ENCODE results near the gene KRT32.

The KRT32 gene

DNA sequence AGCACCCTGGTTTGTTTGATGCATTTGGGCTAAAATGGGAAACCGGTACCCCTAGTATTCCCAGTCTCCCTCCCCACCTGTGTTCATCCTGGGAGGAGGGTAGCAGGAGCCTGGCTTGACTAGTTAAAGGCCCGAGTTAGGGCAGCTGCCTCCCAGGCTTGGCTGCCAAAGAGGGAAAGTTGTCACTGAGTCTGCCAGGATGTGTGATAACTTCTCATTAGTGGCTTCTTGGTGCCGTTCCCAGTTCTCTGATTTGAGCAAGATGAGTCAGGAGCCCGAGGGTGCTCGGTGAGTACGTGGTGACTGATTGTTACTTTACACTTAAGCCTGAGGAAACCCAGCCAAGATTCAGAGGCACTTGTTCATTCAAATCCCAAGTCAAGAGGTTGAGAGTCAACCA lies 2.5 kb downstream of the KRT32 start:
- Histone ChIP-seq H3K27me3 (ENCODE audit: control insufficient read depth in 1 of 2, insufficient read depth in 2 of 2, low read length in 2 of 2) (no peaks in the 10 kb centered on the region), H3K9ac (ENCODE audit: low read depth in 1 of 2, low read length in 2 of 2) (no peak overlapping the region), H3K9me3 (ENCODE audit: control insufficient read depth in 1 of 2, low read length in 2 of 2) (no peaks in the 10 kb centered on the region), H3K36me3 (ENCODE audit: control insufficient read depth in 1 of 2, insufficient read depth in 2 of 2, low read length in 2 of 2) (no peaks in the 10 kb centered on the region), H3K27ac (ENCODE audit: low read depth, low read length) (no peak overlapping the region), H3K4me1 (ENCODE audit: control insufficient read depth in 1 of 2, insufficient read depth in 2 of 2, low read length in 2 of 2) (peaks cover 0 to 4% of the 10 kb centered on the region in 2 donors), H3K4me3 (ENCODE audit: low read depth in 1 of 2, low read length in 2 of 2) (no peak overlapping the region)

DNA sequence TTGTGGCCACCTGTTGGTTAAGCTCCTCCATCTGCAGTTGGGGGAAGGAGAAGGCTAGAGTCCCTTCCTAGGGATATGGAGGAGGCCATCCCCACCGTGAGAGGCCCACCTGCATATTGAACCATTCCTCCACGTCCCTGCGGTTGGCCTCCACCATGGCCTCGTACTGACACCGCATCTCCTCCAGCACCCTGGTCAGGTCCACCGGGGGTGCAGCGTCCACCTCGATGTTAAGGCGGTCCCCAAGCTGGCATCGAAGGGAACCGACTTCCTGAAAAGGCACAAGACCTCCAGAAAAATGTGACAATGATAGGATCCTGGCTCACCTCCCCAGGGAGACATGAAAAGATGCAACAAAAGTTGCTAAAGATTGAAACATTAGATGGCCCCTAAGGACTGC lies 3.0 kb downstream of the KRT32 start:
- Histone ChIP-seq H3K9me3 (ENCODE audit: control insufficient read depth in 1 of 2, low read length in 2 of 2) (no peaks in the 10 kb centered on the region), H3K27me3 (ENCODE audit: control insufficient read depth in 1 of 2, insufficient read depth in 2 of 2, low read length in 2 of 2) (no peaks in the 10 kb centered on the region), H3K4me3 (ENCODE audit: low read depth in 1 of 2, low read length in 2 of 2) (no peak overlapping the region), H3K9ac (ENCODE audit: low read depth in 1 of 2, low read length in 2 of 2) (no peak overlapping the region), H3K36me3 (ENCODE audit: control insufficient read depth in 1 of 2, insufficient read depth in 2 of 2, low read length in 2 of 2) (no peaks in the 10 kb centered on the region), H3K27ac (ENCODE audit: low read depth, low read length) (no peak overlapping the region), H3K4me1 (ENCODE audit: control insufficient read depth in 1 of 2, insufficient read depth in 2 of 2, low read length in 2 of 2) (peaks cover 0 to 9% of the 10 kb centered on the region in 2 donors)

DNA sequence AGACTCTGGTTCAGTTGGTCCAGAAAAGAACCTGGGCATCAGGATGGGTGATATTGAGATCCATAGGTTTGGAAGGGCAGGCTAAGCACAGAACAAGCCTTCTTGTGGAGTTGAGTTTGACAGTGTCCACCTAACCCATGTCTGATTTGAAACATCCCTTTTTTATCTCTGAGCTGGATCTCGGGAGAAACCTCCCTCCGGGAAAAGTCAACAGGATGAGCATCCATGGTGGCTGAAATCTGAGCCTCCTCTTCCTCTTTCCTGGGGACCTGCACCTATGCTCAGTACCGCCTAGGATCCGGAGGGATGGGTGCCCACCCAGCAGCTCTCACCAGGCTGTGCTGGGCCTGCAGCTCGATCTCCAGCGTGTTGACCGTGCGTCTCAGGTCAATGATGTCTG lies 3.4 kb downstream of the KRT32 start:
- Histone ChIP-seq H3K27me3 (ENCODE audit: control insufficient read depth in 1 of 2, insufficient read depth in 2 of 2, low read length in 2 of 2) (no peaks in the 10 kb centered on the region), H3K4me3 (ENCODE audit: low read depth in 1 of 2, low read length in 2 of 2) (no peak overlapping the region), H3K9me3 (ENCODE audit: control insufficient read depth in 1 of 2, low read length in 2 of 2) (no peaks in the 10 kb centered on the region), H3K4me1 (ENCODE audit: control insufficient read depth in 1 of 2, insufficient read depth in 2 of 2, low read length in 2 of 2) (peaks cover 0 to 9% of the 10 kb centered on the region in 2 donors), H3K36me3 (ENCODE audit: control insufficient read depth in 1 of 2, insufficient read depth in 2 of 2, low read length in 2 of 2) (no peaks in the 10 kb centered on the region), H3K27ac (ENCODE audit: low read depth, low read length) (no peak overlapping the region), H3K9ac (ENCODE audit: low read depth in 1 of 2, low read length in 2 of 2) (no peak overlapping the region)

DNA sequence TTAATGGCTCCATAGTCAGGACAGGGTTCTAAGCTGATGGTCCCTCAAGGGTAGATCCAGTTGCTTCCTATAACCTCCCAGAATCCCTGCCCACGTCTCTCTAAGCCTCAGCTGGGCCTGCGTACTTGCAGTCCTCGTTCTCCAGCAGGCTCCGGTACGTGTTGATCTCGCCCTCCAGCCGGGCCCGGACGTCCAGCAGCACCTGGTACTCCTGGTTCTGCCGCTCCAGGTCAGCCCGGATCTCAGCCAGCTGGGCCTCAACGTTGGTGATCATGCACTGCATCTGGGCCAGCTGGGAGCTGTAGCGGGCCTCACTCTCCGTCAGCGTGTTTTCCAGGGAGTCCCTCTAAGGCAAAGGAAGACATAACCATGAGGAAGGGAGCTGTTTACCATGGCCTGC lies 4.5 kb downstream of the KRT32 start:
- no peaks in the 10 kb centered on the region for H3K9me3 ChIP-seq (ENCODE audit: control insufficient read depth in 1 of 2, low read length in 2 of 2)
- H3K27me3 ChIP-seq (ENCODE audit: control insufficient read depth in 1 of 2, insufficient read depth in 2 of 2, low read length in 2 of 2) = peaks cover 0 to 5% of the 10 kb centered on the region in 2 donors
- H3K4me3 ChIP-seq (ENCODE audit: low read depth in 1 of 2, low read length in 2 of 2) = no peak overlapping the region
- no peak overlapping the region for H3K27ac ChIP-seq (ENCODE audit: low read depth, low read length)
- H3K36me3 ChIP-seq (ENCODE audit: control insufficient read depth in 1 of 2, insufficient read depth in 2 of 2, low read length in 2 of 2) = no peaks in the 10 kb centered on the region
- H3K4me1 ChIP-seq (ENCODE audit: control insufficient read depth in 1 of 2, insufficient read depth in 2 of 2, low read length in 2 of 2) = peaks cover 0 to 9% of the 10 kb centered on the region in 2 donors
- H3K9ac ChIP-seq (ENCODE audit: low read depth in 1 of 2, low read length in 2 of 2) = no peak overlapping the region

DNA sequence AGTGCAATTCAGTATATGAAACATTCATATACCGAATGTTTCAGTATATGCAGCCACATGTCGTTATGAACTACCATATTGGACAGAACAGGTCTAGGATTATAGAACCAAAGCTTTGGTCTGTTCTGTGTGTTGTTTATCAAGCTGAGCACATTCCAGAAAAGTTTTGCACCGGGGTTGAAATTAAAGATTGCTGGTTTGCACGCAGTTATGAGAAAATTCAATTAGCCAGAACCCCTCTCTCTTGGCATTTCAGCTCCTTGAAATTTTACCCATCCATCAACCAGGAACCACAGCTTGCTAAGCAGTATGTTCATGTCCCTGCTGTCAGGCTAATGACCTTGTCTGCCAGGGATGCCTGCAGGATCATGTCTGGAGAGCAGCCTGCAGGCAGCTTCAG lies 9.5 kb downstream of the KRT32 start:
- peaks cover 0 to 9% of the 10 kb centered on the region in 2 donors for H3K4me1 ChIP-seq (ENCODE audit: control insufficient read depth in 1 of 2, insufficient read depth in 2 of 2, low read length in 2 of 2)
- H3K4me3 ChIP-seq (ENCODE audit: low read depth in 1 of 2, low read length in 2 of 2) = no peak overlapping the region
- no peak overlapping the region for H3K9ac ChIP-seq (ENCODE audit: low read depth in 1 of 2, low read length in 2 of 2)
- no peak overlapping the region for H3K27ac ChIP-seq (ENCODE audit: low read depth, low read length)
- peaks cover 0 to 6% of the 10 kb centered on the region in 2 donors for H3K27me3 ChIP-seq (ENCODE audit: control insufficient read depth in 1 of 2, insufficient read depth in 2 of 2, low read length in 2 of 2)
- no peaks in the 10 kb centered on the region for H3K9me3 ChIP-seq (ENCODE audit: control insufficient read depth in 1 of 2, low read length in 2 of 2)
- no peaks in the 10 kb centered on the region for H3K36me3 ChIP-seq (ENCODE audit: control insufficient read depth in 1 of 2, insufficient read depth in 2 of 2, low read length in 2 of 2)

DNA sequence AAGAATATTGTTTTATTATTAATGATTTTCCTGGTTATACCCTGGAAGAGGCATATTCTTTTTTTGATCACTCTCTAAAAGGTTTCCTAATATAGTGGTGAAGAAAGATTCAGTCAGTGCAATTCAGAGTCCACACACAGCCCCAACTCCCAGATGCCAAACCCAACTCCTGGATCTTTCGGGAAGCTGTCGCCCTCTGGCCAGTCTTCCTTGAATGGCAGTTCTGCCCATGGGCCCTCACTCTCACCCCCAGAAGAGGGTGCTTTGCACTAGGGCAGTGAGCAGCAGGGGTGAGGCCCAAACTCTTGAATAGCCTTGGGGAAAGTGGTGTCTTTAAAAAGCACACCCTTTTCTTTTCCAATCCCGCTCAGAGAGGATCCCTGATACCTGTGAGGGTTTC lies 11.0 kb downstream of the KRT32 start:
- no peak overlapping the region for H3K4me3 ChIP-seq (ENCODE audit: low read depth in 1 of 2, low read length in 2 of 2)
- H3K4me1 ChIP-seq (ENCODE audit: control insufficient read depth in 1 of 2, insufficient read depth in 2 of 2, low read length in 2 of 2) = peaks cover 0 to 9% of the 10 kb centered on the region in 2 donors
- peaks cover 0 to 6% of the 10 kb centered on the region in 2 donors for H3K27me3 ChIP-seq (ENCODE audit: control insufficient read depth in 1 of 2, insufficient read depth in 2 of 2, low read length in 2 of 2)
- H3K9me3 ChIP-seq (ENCODE audit: control insufficient read depth in 1 of 2, low read length in 2 of 2) = no peaks in the 10 kb centered on the region
- H3K36me3 ChIP-seq (ENCODE audit: control insufficient read depth in 1 of 2, insufficient read depth in 2 of 2, low read length in 2 of 2) = no peaks in the 10 kb centered on the region
- H3K27ac ChIP-seq (ENCODE audit: low read depth, low read length) = no peak overlapping the region
- no peak overlapping the region for H3K9ac ChIP-seq (ENCODE audit: low read depth in 1 of 2, low read length in 2 of 2)

DNA sequence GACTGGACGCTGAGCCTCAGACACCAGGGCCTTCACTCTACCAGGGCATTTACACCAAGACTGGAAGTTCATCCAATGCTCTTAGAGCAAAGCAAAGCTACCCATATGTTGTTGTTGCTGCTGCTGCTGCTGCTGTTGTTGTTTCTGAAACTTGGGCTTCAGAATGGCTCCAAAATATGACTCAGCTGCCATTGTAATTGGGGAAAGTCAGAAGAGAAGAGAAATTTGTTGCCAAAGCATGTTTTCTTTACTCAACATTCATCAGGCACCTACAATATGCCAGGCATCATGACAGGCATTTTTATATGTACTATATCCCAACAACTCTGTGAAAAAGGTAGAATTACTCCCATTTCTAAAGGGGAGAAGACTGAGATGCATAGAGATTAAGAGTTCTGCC lies 11.9 kb downstream of the KRT32 start:
- peaks cover 0 to 9% of the 10 kb centered on the region in 2 donors for H3K4me1 ChIP-seq (ENCODE audit: control insufficient read depth in 1 of 2, insufficient read depth in 2 of 2, low read length in 2 of 2)
- no peak overlapping the region for H3K9ac ChIP-seq (ENCODE audit: low read depth in 1 of 2, low read length in 2 of 2)
- no peak overlapping the region for H3K4me3 ChIP-seq (ENCODE audit: low read depth in 1 of 2, low read length in 2 of 2)
- H3K9me3 ChIP-seq (ENCODE audit: control insufficient read depth in 1 of 2, low read length in 2 of 2) = no peaks in the 10 kb centered on the region
- H3K36me3 ChIP-seq (ENCODE audit: control insufficient read depth in 1 of 2, insufficient read depth in 2 of 2, low read length in 2 of 2) = no peaks in the 10 kb centered on the region
- peaks cover 0 to 6% of the 10 kb centered on the region in 2 donors for H3K27me3 ChIP-seq (ENCODE audit: control insufficient read depth in 1 of 2, insufficient read depth in 2 of 2, low read length in 2 of 2)
- H3K27ac ChIP-seq (ENCODE audit: low read depth, low read length) = no peak overlapping the region

DNA sequence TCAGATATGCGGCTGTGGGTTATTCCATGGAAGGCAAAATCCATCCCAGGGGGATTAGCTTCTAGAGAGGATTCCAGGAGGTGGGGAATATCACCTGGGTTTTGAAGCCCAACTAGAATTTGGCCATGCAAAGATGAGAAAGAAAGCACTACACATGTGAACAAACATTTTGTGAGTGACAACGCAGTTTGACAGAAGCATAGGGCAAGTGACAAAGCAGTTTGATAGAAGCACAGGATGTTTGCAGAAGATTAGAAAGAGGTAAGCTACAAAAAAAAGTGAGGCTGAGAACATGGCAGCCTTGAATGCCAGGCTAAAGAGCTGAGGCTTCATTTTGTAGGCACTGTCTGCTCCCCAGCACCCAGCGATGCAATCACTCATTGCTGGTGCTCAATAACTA lies 14.1 kb downstream of the KRT32 start:
- peaks cover 0 to 4% of the 10 kb centered on the region in 2 donors for H3K27me3 ChIP-seq (ENCODE audit: control insufficient read depth in 1 of 2, insufficient read depth in 2 of 2, low read length in 2 of 2)
- no peaks in the 10 kb centered on the region for H3K4me1 ChIP-seq (ENCODE audit: control insufficient read depth in 1 of 2, insufficient read depth in 2 of 2, low read length in 2 of 2)
- H3K36me3 ChIP-seq (ENCODE audit: control insufficient read depth in 1 of 2, insufficient read depth in 2 of 2, low read length in 2 of 2) = no peaks in the 10 kb centered on the region
- H3K27ac ChIP-seq (ENCODE audit: low read depth, low read length) = no peak overlapping the region
- H3K4me3 ChIP-seq (ENCODE audit: low read depth in 1 of 2, low read length in 2 of 2) = no peak overlapping the region
- no peak overlapping the region for H3K9ac ChIP-seq (ENCODE audit: low read depth in 1 of 2, low read length in 2 of 2)
- no peaks in the 10 kb centered on the region for H3K9me3 ChIP-seq (ENCODE audit: control insufficient read depth in 1 of 2, low read length in 2 of 2)

DNA sequence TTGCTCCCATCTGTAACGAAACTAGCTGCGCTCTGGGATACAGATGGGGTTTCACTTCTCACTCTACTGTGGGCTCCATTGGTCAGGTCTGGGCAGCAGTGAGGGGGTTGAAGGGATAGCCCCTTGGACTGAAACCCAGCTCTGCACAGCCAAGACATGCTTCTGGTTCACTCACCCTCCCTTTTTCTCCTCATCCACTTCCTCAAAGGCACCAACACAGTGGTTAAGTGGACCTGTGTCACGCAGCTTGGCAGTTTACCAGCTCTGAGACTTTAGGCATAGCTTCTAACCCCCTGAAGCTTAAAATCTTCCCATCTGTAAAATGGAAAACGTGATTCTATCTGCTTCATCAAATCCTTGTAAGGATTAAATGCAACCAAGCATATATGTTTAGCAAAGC lies 14.9 kb downstream of the KRT32 start:
- Histone ChIP-seq H3K9me3 (ENCODE audit: control insufficient read depth in 1 of 2, low read length in 2 of 2) (no peaks in the 10 kb centered on the region), H3K27me3 (ENCODE audit: control insufficient read depth in 1 of 2, insufficient read depth in 2 of 2, low read length in 2 of 2) (no peaks in the 10 kb centered on the region), H3K36me3 (ENCODE audit: control insufficient read depth in 1 of 2, insufficient read depth in 2 of 2, low read length in 2 of 2) (no peaks in the 10 kb centered on the region), H3K4me1 (ENCODE audit: control insufficient read depth in 1 of 2, insufficient read depth in 2 of 2, low read length in 2 of 2) (no peaks in the 10 kb centered on the region), H3K4me3 (ENCODE audit: low read depth in 1 of 2, low read length in 2 of 2) (no peak overlapping the region), H3K9ac (ENCODE audit: low read depth in 1 of 2, low read length in 2 of 2) (no peak overlapping the region), H3K27ac (ENCODE audit: low read depth, low read length) (no peak overlapping the region)

DNA sequence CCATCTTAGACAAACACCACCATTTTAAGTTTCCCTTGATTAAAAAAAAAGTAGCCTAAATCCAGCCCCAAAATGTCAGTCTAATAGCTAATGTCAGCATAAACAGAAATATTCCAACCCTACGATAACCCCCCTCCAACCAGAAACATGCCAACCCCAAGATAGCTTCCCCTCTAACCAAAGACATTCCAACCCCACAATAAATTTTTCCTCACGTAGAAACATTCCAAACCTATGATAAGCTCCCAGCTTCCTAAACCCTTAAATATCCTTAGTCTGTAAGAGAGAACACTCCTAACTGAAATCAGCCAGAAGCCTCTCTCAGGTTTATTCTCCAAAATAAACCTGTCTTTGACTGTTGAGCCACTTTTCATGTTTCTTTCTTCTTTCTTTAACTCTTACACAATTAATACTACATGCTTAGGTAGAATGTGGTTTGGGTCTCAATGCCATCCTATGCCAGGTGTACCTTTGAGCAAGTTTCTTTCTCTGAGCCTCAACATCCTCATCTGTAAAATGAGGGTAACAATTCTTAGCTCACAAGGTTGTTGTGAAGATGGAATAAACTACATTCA lies 15.9 kb downstream of the KRT32 start:
- Histone ChIP-seq H3K9ac (ENCODE audit: low read depth in 1 of 2, low read length in 2 of 2) (no peak overlapping the region), H3K36me3 (ENCODE audit: control insufficient read depth in 1 of 2, insufficient read depth in 2 of 2, low read length in 2 of 2) (no peaks in the 10 kb centered on the region), H3K27ac (ENCODE audit: low read depth, low read length) (no peak overlapping the region), H3K4me1 (ENCODE audit: control insufficient read depth in 1 of 2, insufficient read depth in 2 of 2, low read length in 2 of 2) (no peaks in the 10 kb centered on the region), H3K4me3 (ENCODE audit: low read depth in 1 of 2, low read length in 2 of 2) (no peak overlapping the region), H3K27me3 (ENCODE audit: control insufficient read depth in 1 of 2, insufficient read depth in 2 of 2, low read length in 2 of 2) (no peaks in the 10 kb centered on the region), H3K9me3 (ENCODE audit: control insufficient read depth in 1 of 2, low read length in 2 of 2) (no peaks in the 10 kb centered on the region)

DNA sequence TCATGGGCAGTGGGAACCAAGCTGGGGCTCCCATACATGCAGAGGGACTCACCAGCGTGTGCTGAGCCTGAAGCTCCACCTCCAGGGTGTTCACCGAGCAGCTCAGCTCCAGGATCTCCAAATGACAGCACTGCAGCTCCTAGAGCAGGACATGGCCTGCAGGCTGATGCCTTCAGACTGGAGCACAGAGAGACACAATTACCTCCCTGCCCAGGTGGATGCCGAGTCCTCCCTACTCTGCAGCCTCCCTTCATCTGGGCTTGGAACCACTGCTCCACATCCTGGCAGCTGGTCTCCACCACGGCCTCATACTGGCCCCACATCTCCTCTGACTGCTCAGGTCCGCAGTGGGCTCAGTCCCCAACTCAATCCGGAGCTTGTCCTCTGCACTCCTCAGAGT lies 18.2 kb downstream of the KRT32 start:
- Histone ChIP-seq H3K9ac (ENCODE audit: low read depth in 1 of 2, low read length in 2 of 2) (no peak overlapping the region), H3K36me3 (ENCODE audit: control insufficient read depth in 1 of 2, insufficient read depth in 2 of 2, low read length in 2 of 2) (no peaks in the 10 kb centered on the region), H3K27me3 (ENCODE audit: control insufficient read depth in 1 of 2, insufficient read depth in 2 of 2, low read length in 2 of 2) (no peaks in the 10 kb centered on the region), H3K27ac (ENCODE audit: low read depth, low read length) (no peak overlapping the region), H3K4me1 (ENCODE audit: control insufficient read depth in 1 of 2, insufficient read depth in 2 of 2, low read length in 2 of 2) (no peaks in the 10 kb centered on the region), H3K4me3 (ENCODE audit: low read depth in 1 of 2, low read length in 2 of 2) (no peak overlapping the region), H3K9me3 (ENCODE audit: control insufficient read depth in 1 of 2, low read length in 2 of 2) (no peaks in the 10 kb centered on the region)

Measured in duodenal mucosa (tissue), 2 donors.